HepG2 (cell line): Measurements from ENCODE around the gene RHOT2. TPM values are rescaled to one million over a fixed set of nuclear protein-coding genes. Genes with fewer than 3 reads are reported as not detected.
A peak's percentile ranks its signal among the peaks of the same experiment; 100 is the strongest.

Experiments used
- MED13 ChIP-seq: sonication (generic); formaldehyde crosslinking; IDR thresholded peaks from 2 replicates; pipeline ENCODE4 v1.5.0; 2020; ENCODE audit warnings: missing genetic modification reagents
- RNF2 ChIP-seq: fragments of 450-650 bp; conservative IDR thresholded peaks from 2 replicates; pipeline ENCODE4 v1.6.1; 2016; ENCODE audit warnings: low read depth
- SALL1 ChIP-seq: sonication (generic); formaldehyde crosslinking; IDR thresholded peaks from 2 replicates; pipeline ENCODE4 v1.8.0; 2022; ENCODE audit warnings: mild to moderate bottlenecking, missing genetic modification reagents
- SNAPC5 ChIP-seq: sonication (generic); formaldehyde crosslinking; IDR thresholded peaks from 2 replicates; pipeline ENCODE4 v1.8.1; 2023; ENCODE audit warnings: mild to moderate bottlenecking, missing genetic modification reagents, borderline replicate concordance
- TFDP2 ChIP-seq: sonication (generic); formaldehyde crosslinking; IDR thresholded peaks from 2 replicates; pipeline ENCODE4 v1.4.0; 2020; ENCODE audit warnings: missing genetic modification reagents
- ZNF20 ChIP-seq: sonication (generic); formaldehyde crosslinking; IDR thresholded peaks from 2 replicates; pipeline ENCODE4 v1.4.0; 2020; ENCODE audit warnings: mild to moderate bottlenecking, moderate library complexity, missing genetic modification reagents
- ZNF276 ChIP-seq: sonication (generic); formaldehyde crosslinking; IDR thresholded peaks from 2 replicates; pipeline ENCODE4 v1.4.0; 2020; ENCODE audit warnings: mild to moderate bottlenecking, low read depth, missing genetic modification reagents
- ZNF556 ChIP-seq: sonication (generic); formaldehyde crosslinking; IDR thresholded peaks from 2 replicates; pipeline ENCODE4 v1.4.0; 2020; ENCODE audit warnings: mild to moderate bottlenecking, missing genetic modification reagents, borderline replicate concordance
- polyA plus RNA-seq, 8 experiments: library from polyadenylated mRNA; depleted of rRNA in 3 of 8; stranded (reverse) in 7 of 8; unstranded in 1 of 8; fragments of >200 nt; fragmentation: Illumina TruSeq in 4 of 8; extraction: Trizol in 4 of 8; gene quantifications; 2 replicates each; pipeline versions ENCODE4 v1.2.1 to v1.2.3, GENCODE V29; 2011 to 2016; ENCODE audit warnings: low read depth in 4 of 8, missing spikeins in 1 of 8, mixed read lengths in 1 of 8; ENCODE audit not compliant: insufficient read depth in 1 of 8
- total RNA-seq, 5 experiments: library from RNA; depleted of rRNA; stranded (reverse); fragments of >200 nt; fragmentation: Illumina TruSeq; extraction: Trizol; gene quantifications; 2 replicates each; pipeline ENCODE4 v1.2.3, GENCODE V29; 2016; ENCODE audit warnings: low read depth in 1 of 5
- TF ChIP-seq, protein P1 (sequence below), 2 experiments: IDR thresholded peaks; 2 replicates each; pipeline ENCODE4 v1.6.1; 2011 to 2012; ENCODE audit warnings: low read length in 2 of 2, borderline replicate concordance in 1 of 2, low read depth in 1 of 2, mild to moderate bottlenecking in 1 of 2, moderate library complexity in 1 of 2
- TF ChIP-seq, protein P2 (sequence below), 2 experiments: sonication (generic) in 1 of 2; formaldehyde crosslinking in 1 of 2; IDR thresholded peaks; 2 replicates each; pipeline versions ENCODE4 v1.5.1 to v1.6.1; 2011 to 2020; ENCODE audit warnings: borderline replicate concordance in 1 of 2, low read depth in 1 of 2, low read length in 1 of 2, mild to moderate bottlenecking in 1 of 2, missing genetic modification reagents in 1 of 2, moderate library complexity in 1 of 2
- TF ChIP-seq, protein P3 (sequence below): sonication (generic); formaldehyde crosslinking; IDR thresholded peaks from 2 replicates; pipeline ENCODE4 v1.4.0; 2020; ENCODE audit warnings: mild to moderate bottlenecking, missing genetic modification reagents
- TF ChIP-seq, protein P4 (sequence below): sonication (generic); formaldehyde crosslinking; IDR thresholded peaks from 2 replicates; pipeline ENCODE4 v1.9.0; 2021; ENCODE audit warnings: missing genetic modification reagents, borderline replicate concordance

RHOT2 gene
- total and polyA plus RNA-seq, 2 of the 13 experiments (the other 11 are each of a cell fraction or from before 2014, with no cell fraction given), result 63.6 to 76.9 TPM

- TF ChIP-seq ZNF556 (CRISPR knock-in tag), result peak; percentile 56; the same call in 1 of the 2 replicates
- TF ChIP-seq RNF2, result no peak
- TF ChIP-seq, protein P1, sequence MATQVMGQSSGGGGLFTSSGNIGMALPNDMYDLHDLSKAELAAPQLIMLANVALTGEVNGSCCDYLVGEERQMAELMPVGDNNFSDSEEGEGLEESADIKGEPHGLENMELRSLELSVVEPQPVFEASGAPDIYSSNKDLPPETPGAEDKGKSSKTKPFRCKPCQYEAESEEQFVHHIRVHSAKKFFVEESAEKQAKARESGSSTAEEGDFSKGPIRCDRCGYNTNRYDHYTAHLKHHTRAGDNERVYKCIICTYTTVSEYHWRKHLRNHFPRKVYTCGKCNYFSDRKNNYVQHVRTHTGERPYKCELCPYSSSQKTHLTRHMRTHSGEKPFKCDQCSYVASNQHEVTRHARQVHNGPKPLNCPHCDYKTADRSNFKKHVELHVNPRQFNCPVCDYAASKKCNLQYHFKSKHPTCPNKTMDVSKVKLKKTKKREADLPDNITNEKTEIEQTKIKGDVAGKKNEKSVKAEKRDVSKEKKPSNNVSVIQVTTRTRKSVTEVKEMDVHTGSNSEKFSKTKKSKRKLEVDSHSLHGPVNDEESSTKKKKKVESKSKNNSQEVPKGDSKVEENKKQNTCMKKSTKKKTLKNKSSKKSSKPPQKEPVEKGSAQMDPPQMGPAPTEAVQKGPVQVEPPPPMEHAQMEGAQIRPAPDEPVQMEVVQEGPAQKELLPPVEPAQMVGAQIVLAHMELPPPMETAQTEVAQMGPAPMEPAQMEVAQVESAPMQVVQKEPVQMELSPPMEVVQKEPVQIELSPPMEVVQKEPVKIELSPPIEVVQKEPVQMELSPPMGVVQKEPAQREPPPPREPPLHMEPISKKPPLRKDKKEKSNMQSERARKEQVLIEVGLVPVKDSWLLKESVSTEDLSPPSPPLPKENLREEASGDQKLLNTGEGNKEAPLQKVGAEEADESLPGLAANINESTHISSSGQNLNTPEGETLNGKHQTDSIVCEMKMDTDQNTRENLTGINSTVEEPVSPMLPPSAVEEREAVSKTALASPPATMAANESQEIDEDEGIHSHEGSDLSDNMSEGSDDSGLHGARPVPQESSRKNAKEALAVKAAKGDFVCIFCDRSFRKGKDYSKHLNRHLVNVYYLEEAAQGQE (IDR thresholded peaks at IDR 0.05; ENCODE audit: borderline replicate concordance in 1 of 2, low read depth in 1 of 2, low read length in 2 of 2), result no peak
- no peak for TF ChIP-seq MED13
- TF ChIP-seq, protein P2, sequence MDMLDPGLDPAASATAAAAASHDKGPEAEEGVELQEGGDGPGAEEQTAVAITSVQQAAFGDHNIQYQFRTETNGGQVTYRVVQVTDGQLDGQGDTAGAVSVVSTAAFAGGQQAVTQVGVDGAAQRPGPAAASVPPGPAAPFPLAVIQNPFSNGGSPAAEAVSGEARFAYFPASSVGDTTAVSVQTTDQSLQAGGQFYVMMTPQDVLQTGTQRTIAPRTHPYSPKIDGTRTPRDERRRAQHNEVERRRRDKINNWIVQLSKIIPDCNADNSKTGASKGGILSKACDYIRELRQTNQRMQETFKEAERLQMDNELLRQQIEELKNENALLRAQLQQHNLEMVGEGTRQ (IDR thresholded peaks at IDR 0.05; ENCODE audit: low read depth, low read length), result no peak
- TF ChIP-seq, protein P2 (CRISPR knock-in tag; IDR thresholded peaks at IDR 0.05; ENCODE audit: borderline replicate concordance), result no peak
- TF ChIP-seq, protein P3, sequence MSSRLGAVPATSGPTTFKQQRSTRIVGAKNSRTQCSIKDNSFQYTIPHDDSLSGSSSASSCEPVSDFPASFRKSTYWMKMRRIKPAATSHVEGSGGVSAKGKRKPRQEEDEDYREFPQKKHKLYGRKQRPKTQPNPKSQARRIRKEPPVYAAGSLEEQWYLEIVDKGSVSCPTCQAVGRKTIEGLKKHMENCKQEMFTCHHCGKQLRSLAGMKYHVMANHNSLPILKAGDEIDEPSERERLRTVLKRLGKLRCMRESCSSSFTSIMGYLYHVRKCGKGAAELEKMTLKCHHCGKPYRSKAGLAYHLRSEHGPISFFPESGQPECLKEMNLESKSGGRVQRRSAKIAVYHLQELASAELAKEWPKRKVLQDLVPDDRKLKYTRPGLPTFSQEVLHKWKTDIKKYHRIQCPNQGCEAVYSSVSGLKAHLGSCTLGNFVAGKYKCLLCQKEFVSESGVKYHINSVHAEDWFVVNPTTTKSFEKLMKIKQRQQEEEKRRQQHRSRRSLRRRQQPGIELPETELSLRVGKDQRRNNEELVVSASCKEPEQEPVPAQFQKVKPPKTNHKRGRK (CRISPR knock-in tag), result no peak
- TF ChIP-seq ZNF20 (CRISPR knock-in tag), result no peak
- TF ChIP-seq SALL1, result no peak
- peak; percentile 24; the same call in 1 of the 2 replicates for TF ChIP-seq ZNF276 (CRISPR knock-in tag)
- TF ChIP-seq, protein P4, sequence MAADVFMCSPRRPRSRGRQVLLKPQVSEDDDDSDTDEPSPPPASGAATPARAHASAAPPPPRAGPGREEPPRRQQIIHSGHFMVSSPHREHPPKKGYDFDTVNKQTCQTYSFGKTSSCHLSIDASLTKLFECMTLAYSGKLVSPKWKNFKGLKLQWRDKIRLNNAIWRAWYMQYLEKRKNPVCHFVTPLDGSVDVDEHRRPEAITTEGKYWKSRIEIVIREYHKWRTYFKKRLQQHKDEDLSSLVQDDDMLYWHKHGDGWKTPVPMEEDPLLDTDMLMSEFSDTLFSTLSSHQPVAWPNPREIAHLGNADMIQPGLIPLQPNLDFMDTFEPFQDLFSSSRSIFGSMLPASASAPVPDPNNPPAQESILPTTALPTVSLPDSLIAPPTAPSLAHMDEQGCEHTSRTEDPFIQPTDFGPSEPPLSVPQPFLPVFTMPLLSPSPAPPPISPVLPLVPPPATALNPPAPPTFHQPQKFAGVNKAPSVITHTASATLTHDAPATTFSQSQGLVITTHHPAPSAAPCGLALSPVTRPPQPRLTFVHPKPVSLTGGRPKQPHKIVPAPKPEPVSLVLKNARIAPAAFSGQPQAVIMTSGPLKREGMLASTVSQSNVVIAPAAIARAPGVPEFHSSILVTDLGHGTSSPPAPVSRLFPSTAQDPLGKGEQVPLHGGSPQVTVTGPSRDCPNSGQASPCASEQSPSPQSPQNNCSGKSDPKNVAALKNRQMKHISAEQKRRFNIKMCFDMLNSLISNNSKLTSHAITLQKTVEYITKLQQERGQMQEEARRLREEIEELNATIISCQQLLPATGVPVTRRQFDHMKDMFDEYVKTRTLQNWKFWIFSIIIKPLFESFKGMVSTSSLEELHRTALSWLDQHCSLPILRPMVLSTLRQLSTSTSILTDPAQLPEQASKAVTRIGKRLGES (CRISPR knock-in tag), result no peak
- TF ChIP-seq TFDP2 (CRISPR knock-in tag), result no peak
- TF ChIP-seq SNAPC5 (CRISPR knock-in tag), result no peak
These were observed 37.0 kb upstream of the RHOT2 start, which contains the start of gene WFIKKN1 (continued) for GRCh38 chr16:630815-631405.
